ENCODE results near the gene UGT2B17.
"Not testable (repeated sequence)": the region's sequence is repeated elsewhere in the genome, so short reads cannot be mapped to it uniquely, and the experiment has no call there.

Gene UGT2B17

GRCh38 chr4:68576272-68577125 lies at the start of gene UGT2B17:
TSS of gene UGT2B17 (minus strand) at chr4:68576322. CDS start at chr4:68568484, 7,838 bp downstream.
- no peak for DNase-seq

GRCh38 chr4:68622731-68623130 lies 46.6 kb upstream of the UGT2B17 start:
- not testable (repeated sequence) for DNase-seq

- DNase-seq = no peak
Observed at GRCh38 chr4:68617003-68617698, 41.0 kb upstream of the UGT2B17 start.

GRCh38 chr4:68615699-68616422 lies 39.7 kb upstream of the UGT2B17 start:
- no peak for DNase-seq

- no peak for DNase-seq
Observed at GRCh38 chr4:68613752-68614151, 37.6 kb upstream of the UGT2B17 start.

- no peak for DNase-seq
Observed at GRCh38 chr4:68606240-68606639, 30.1 kb upstream of the UGT2B17 start.

- no peak for DNase-seq
Observed at GRCh38 chr4:68599150-68599549, 23.0 kb upstream of the UGT2B17 start.

DNA sequence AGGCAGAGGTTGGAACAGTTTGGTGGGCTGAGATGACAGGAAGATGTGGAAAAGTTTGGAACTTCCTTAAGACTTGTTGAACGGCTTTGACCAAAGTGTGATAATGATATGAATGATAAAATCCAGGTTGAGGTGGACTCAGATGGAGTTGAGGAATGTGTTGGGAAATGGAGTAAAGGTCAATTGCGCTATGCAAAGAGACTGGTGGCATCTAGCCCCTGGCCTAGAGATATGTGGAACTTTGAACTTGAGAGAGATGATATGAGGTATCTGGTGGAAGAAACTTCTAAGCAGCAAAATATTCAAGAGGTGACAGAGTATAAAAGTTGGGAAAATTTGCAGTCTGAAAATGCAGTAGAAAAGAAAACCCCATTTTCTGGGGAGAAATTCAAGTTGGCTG lies 21.4 kb upstream of the UGT2B17 start:
- no peak for DNase-seq

GRCh38 chr4:68594678-68595077 lies 18.6 kb upstream of the UGT2B17 start:
- no peak for DNase-seq

- DNase-seq = no peak
Observed at GRCh38 chr4:68593112-68593511, 17.0 kb upstream of the UGT2B17 start.

DNA sequence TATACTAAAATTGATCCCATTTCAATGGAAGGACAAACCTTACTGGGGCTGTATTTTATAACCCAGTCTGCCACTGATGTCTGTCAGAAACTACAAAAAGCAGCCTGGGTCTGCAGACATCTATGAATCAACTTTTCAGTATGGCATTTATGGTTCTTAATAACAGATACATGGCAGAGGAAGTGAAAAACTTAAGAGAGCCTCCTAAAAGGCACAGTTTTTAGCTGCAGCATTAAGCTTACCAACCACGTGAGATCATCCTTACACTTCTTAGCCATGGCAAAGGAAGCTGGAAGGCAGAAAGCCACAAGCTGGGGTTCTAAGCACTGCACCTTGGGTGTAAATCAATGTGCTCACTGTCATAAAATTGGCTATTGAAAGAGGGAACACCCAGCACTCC lies 16.6 kb upstream of the UGT2B17 start:
- no peak for DNase-seq

GRCh38 chr4:68591204-68591603 lies 15.1 kb upstream of the UGT2B17 start:
- no peak for DNase-seq

DNA sequence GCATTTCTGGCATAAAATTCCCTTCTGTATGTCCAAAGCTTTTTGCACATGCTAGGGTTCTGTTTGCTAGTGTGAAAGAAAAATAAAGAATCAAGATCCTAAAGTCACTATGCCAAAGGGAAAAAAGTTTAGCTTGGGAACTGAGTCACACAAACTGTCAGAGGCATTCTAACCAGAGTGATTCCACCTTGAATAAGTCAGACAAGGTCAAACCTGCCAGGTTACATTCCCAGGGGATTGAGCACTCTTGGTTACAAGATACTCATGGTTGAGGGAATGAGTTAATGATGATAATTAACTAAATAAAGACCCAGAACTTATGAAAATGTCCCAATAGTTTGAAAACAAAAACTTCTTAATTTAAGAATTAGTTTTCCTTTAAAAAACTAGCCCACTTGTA lies 13.7 kb upstream of the UGT2B17 start:
- DNase-seq = no peak

GRCh38 chr4:68582339-68582717 lies 6.2 kb upstream of the UGT2B17 start:
- no peak for DNase-seq

DNA sequence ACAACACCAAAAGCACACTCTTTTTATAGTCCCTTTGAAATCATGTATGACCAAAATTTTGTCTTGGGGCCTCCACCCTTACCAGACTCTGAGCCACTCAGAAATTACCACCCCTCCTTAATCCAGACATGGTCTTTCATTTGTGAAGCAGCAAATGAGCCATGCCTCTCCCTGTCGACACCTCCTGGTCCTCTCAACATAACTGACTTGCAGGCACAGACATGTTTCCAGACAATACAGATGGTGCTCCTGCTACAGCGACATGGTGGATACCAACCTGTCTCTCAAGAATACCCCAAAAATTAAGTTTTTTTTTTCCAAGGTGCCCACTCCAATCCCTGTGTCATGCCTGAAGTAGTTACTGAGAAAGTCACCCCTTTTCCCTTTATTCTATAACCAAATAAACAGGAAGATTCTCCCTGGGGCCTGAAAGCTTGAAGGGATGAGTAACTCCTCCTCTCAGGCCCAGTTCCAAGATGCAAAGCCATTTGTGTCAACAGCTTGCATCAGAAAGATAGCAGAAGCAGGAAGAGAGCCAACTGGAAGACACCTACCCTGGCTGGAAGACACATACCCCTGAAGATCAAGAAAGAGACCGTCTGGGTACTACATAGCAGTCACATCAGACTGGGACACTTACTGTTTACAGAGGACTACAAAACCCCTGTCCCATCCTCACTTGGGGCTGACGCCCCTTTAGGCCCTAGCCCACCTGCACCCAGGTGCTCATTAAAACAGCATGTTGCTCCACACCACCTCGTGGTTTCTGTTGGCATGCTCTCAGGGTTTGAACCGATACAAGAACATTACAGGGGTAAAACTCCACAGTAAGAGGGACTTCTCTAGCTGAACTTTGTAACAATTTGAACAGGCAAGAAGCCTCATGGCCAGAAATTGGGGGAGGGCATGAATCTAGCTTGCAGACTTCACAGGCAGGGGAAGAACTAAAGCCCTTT lies 5.5 kb upstream of the UGT2B17 start:
- DNase-seq = no peak

- DNase-seq = no peak
Observed at GRCh38 chr4:68577590-68577989, 1.5 kb upstream of the UGT2B17 start.

DNA sequence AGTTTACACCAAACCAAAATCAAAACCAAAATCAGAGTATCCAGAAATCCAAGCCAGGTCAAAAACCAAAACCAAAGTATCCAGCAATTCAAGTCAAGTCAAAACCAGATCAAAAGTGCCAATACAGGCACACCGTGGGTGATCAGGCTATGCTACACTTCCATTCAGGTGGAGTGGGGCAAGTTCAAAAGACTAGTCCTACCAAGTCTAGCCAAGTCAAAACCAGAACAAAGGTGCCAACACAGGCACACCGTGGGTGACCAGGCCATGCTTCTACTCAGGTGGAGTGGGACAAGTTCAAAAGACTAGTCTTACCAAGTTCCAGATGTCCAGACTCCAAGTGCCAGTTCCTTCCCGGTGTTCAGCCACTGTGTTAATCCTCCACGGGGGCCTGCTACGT lies 486 bp downstream of the UGT2B17 start:
- not testable (repeated sequence) for DNase-seq

DNA sequence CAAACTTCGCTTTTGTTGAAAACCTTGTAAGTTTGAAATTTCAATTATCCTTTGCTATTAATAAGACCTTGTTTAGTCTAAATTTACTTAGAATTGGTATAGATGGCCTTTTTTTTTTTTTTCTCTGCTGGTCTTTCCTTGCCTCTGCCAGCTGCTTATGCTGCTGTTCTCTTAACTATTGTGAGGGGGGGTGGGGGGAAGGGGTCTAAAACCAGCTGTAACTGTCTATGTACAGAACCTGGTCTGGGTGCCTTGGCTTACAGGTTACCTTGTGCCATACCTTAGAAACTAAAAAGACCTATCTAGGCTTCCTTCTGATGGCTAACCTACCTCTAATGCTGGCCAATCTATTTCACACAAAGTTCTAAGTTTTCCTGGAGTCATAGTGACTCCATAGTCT lies 1.0 kb downstream of the UGT2B17 start:
- no peak for DNase-seq

GRCh38 chr4:68572653-68573170 lies 3.4 kb downstream of the UGT2B17 start:
- no peak for DNase-seq

- DNase-seq = no peak
Observed at GRCh38 chr4:68570122-68570507, 6.0 kb downstream of the UGT2B17 start.

Data from amygdala (tissue), 56 donors.